Esophagus muscularis mucosa (tissue), 3 donors: Measurements from ENCODE around the gene USP35.

ENCODE experiments used
- POLR2A ChIP-seq: fragments of 450-650 bp; IDR thresholded peaks from one replicate; pipeline ENCODE4 v1.6.1; 2017; ENCODE audit warnings: antibody characterized with exemption, moderate library complexity, mild to moderate bottlenecking, low read depth
- TF ChIP-seq, protein P1 (sequence below), 3 experiments: fragments of 200-600 bp in 2 of 3; fragments of 450-650 bp in 1 of 3; sonication (generic) in 2 of 3; IDR thresholded peaks; one replicate each; pipeline ENCODE4 v1.5.1; 2017 to 2019; ENCODE audit warnings: antibody characterized with exemption in 3 of 3, mild to moderate bottlenecking in 2 of 3, moderate library complexity in 1 of 3

DNA sequence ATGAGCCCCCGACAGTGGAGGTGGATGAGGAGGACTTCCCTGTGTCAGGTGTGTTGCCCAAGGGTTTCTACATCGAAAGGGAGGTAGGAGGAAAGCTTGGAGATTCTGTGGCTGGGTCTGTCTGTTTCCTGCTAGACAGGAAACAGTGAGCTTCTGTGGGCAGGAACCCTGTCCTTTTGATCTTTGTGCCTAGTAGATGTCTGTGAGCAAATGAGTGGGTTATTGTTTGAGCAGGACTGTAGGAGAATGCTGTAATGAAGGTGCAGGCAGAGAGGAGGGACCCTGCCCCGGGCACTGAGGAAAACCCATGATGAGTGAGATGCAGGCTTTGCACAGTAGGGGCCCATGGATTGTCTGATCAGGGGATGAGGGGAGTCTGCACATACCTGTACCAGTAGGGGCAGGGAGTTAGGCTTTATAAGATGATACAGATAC, 14.0 kb downstream of the USP35 start:
- TF ChIP-seq, protein P1, sequence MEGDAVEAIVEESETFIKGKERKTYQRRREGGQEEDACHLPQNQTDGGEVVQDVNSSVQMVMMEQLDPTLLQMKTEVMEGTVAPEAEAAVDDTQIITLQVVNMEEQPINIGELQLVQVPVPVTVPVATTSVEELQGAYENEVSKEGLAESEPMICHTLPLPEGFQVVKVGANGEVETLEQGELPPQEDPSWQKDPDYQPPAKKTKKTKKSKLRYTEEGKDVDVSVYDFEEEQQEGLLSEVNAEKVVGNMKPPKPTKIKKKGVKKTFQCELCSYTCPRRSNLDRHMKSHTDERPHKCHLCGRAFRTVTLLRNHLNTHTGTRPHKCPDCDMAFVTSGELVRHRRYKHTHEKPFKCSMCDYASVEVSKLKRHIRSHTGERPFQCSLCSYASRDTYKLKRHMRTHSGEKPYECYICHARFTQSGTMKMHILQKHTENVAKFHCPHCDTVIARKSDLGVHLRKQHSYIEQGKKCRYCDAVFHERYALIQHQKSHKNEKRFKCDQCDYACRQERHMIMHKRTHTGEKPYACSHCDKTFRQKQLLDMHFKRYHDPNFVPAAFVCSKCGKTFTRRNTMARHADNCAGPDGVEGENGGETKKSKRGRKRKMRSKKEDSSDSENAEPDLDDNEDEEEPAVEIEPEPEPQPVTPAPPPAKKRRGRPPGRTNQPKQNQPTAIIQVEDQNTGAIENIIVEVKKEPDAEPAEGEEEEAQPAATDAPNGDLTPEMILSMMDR (IDR thresholded peaks at IDR 0.05): no peak
- TF ChIP-seq POLR2A: no peak
